PC-3 (cell line): ENCODE measurements around the gene BCL11B. TPM values are rescaled to one million over a fixed set of nuclear protein-coding genes. Genes with fewer than 3 reads are reported as not detected.

Source experiments
- ATAC-seq: fragments of 200-7000 bp; cut with Tn5 transposase; 2 replicates; pipeline ENCODE4 v1.9.1; 2020; ENCODE audit warnings: mild to moderate bottlenecking, moderate library complexity
- BruUV-seq: library from RNA; stranded (reverse); fragments of 400-500 nt; replicated peaks from 2 replicates; lab custom pipeline; 2021; lab: Mats Ljungman, UMichigan
- CTCF ChIA-PET: fragments of 300-600 bp; sonication (Branson Sonifier 250); formaldehyde crosslinking; loops from one replicate; lab custom pipeline; 2022; ENCODE audit warnings: antibody characterized with exemption; lab: Charles Lee
- POLR2A ChIA-PET: fragments of 300-600 bp; sonication (Branson Sonifier 250); formaldehyde crosslinking; loops from one replicate; lab custom pipeline; 2022; ENCODE audit warnings: antibody characterized with exemption; ENCODE audit not compliant: unreplicated experiment; lab: Charles Lee
- DNase-seq: peaks from one replicate; pipeline ENCODE4 v3.0.0-alpha.2; 2015
- H2AFZ ChIP-seq: fragments of 300-600 bp; sonication (generic); 2 replicates; pipeline ENCODE4 v1.6.0; 2016; ENCODE audit warnings: antibody characterized with exemption, low read length
- H3F3A ChIP-seq: fragments of 300-600 bp; sonication (generic); one replicate; pipeline ENCODE4 v1.6.0; 2017; ENCODE audit warnings: antibody characterized with exemption, low read length, control low read depth, mild to moderate bottlenecking; ENCODE audit not compliant: unreplicated experiment
- H3K27ac ChIP-seq: fragments of 300-600 bp; sonication (generic); 2 replicates; pipeline ENCODE4 v1.5.1; 2016; ENCODE audit warnings: mild to moderate bottlenecking, low read length
- H3K27me3 ChIP-seq: fragments of 300-600 bp; sonication (generic); 2 replicates; pipeline ENCODE4 v1.6.1; 2016; ENCODE audit warnings: low read length, mixed read lengths
- H3K36me3 ChIP-seq: fragments of 300-600 bp; sonication (generic); 2 replicates; pipeline ENCODE4 v1.6.1; 2016; ENCODE audit warnings: low read depth, mixed run types, low read length, mixed read lengths
- H3K4me1 ChIP-seq: fragments of 300-600 bp; sonication (generic); 2 replicates; pipeline ENCODE4 v1.5.1; 2016; ENCODE audit warnings: low read length; ENCODE audit not compliant: insufficient read depth
- H3K4me2 ChIP-seq: fragments of 300-600 bp; sonication (generic); 2 replicates; pipeline ENCODE4 v1.6.0; 2016; ENCODE audit warnings: low read length
- H3K4me3 ChIP-seq: fragments of 300-600 bp; sonication (generic); 2 replicates; pipeline ENCODE4 v1.5.1; 2016; ENCODE audit warnings: mild to moderate bottlenecking, low read length, mixed read lengths
- H3K79me2 ChIP-seq: fragments of 300-600 bp; sonication (generic); 2 replicates; pipeline ENCODE4 v1.6.1; 2017; ENCODE audit warnings: low read length, mixed read lengths
- H3K9ac ChIP-seq: fragments of 300-600 bp; sonication (generic); 2 replicates; pipeline ENCODE4 v1.6.0; 2016; ENCODE audit warnings: mild to moderate bottlenecking, low read length
- H3K9me2 ChIP-seq: fragments of 300-600 bp; sonication (generic); replicated peaks from 2 replicates; pipeline ENCODE4 v1.6.1; 2016; ENCODE audit warnings: mixed run types, low read length, mixed read lengths
- H3K9me3 ChIP-seq: fragments of 300-600 bp; sonication (generic); 2 replicates; pipeline ENCODE4 v1.6.1; 2016; ENCODE audit warnings: low read length, mixed read lengths
- H4K20me1 ChIP-seq: fragments of 300-600 bp; sonication (generic); 2 replicates; pipeline ENCODE4 v1.6.1; 2016; ENCODE audit warnings: low read length, mixed read lengths
- EZH2 ChIP-seq: fragments of 300-600 bp; sonication (generic); IDR thresholded peaks from one replicate; pipeline ENCODE4 v1.6.1; 2017; ENCODE audit warnings: antibody characterized with exemption, mild to moderate bottlenecking, low read length; ENCODE audit not compliant: unreplicated experiment
- EZH2phosphoT487 ChIP-seq: fragments of 300-600 bp; sonication (generic); IDR thresholded peaks from 2 replicates; pipeline ENCODE4 v1.6.1; 2018; ENCODE audit warnings: mild to moderate bottlenecking, antibody characterized with exemption, low read length, borderline replicate concordance
- intact Hi-C: fragments of 100-400 bp; cut with micrococcal nuclease; formaldehyde crosslinking; loops from 2 replicates; pipeline ENCODE4 v1.9.0; 2023
- total RNA-seq: library from RNA; depleted of rRNA; stranded (reverse); fragments of >200 nt; gene quantifications from 2 replicates; pipeline ENCODE4 v1.2.3, GENCODE V29; 2014
- TF ChIP-seq, protein P1 (sequence below): fragments of 300-600 bp; sonication (generic); conservative IDR thresholded peaks from 2 replicates; pipeline ENCODE4 v1.5.1; 2017; ENCODE audit warnings: antibody characterized with exemption, low read depth, mild to moderate bottlenecking, low read length

BCL11B gene
- total RNA-seq, 1 experiment from 2014 or later, result 0.73 TPM

DNA sequence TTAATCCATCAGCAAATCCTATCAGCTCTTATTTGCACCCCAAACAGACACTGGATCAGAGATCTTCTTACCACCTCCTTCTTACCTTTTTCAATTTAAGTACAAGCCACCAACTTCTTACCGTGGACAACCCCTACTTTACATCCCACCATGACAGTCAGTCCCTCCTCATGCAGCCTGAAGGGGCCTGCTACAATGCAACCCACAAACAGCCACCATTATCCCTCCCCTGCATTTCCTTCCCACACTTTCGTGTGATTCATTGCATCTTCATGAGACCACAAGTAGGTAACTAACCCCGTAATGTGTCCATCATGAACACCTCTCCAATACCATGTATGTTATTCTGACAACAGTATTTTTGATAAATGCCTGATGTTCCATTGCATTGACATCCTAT lies 108.6 kb downstream of the BCL11B start:
- CTCF ChIA-PET, result no interaction called here

DNA sequence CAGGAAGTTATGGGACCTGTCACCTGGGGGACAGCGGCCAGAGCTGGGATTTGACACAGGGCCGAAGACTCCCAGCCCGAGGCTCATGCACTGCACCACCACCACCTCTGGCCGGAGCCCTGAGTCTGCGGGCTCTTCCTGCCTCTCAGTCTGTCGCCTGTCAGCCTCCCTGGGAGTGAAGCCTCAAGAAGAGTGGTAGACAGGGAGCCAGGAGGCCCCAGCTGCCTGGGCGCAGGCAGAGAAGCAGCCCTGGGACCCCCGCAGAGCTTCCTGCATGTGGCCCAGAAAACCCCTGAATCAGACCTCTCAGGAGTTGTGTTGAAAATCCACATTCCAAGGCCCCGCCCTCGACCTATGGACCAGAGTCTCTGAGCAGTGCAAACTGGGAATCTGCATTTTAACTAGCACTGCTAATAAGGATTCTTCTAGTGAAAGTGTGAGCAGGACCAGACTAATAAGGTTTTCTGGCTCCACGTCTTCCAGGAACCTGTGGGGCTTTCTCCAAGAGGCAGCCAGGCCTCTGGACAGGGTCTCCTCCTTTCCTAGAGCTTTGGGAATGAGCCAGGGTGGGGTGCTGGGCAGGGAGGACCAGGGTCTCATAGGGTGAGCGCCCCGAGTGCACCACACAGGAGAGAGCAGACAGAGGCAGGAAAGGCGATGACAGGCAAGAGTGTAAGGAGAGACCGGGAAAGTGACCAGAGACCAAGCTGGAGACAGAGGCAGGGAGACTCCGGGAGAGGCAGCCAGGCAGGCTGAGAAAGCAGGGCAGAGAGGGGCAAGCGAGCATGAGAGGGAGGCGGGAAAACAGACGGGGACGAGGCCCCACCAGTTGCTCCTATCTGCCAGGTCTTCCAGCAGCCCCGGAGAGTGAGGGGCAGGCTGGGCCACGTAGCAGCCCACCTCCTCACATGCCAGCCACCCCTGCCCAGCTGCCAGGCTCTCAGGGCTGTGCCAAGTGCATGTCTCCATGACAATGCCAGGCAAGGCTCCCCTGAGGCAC lies 112.4 kb downstream of the BCL11B start:
- H3K36me3 ChIP-seq, result no peaks in the 10 kb centered on the region
- CTCF ChIA-PET, result no interaction called here
- no peaks in the 10 kb centered on the region for H3K4me1 ChIP-seq
- no TSS peak for BruUV-seq
- POLR2A ChIA-PET, result no interaction called here
- DNase-seq (no peak), ATAC-seq (no peak)
- H3K4me2 ChIP-seq, result no peak overlapping the region
- H3K79me2 ChIP-seq, result no peaks in the 10 kb centered on the region
- no peak overlapping the region for H2AFZ ChIP-seq
- H3K4me3 ChIP-seq, result no peak overlapping the region
- H3K27me3 ChIP-seq, result peaks cover 54% of the 10 kb centered on the region
- no peak overlapping the region for H3K9ac ChIP-seq
- H3F3A ChIP-seq, result no peaks in the 10 kb centered on the region
- H3K27ac ChIP-seq, result no peak overlapping the region
- TF ChIP-seq, protein P1, sequence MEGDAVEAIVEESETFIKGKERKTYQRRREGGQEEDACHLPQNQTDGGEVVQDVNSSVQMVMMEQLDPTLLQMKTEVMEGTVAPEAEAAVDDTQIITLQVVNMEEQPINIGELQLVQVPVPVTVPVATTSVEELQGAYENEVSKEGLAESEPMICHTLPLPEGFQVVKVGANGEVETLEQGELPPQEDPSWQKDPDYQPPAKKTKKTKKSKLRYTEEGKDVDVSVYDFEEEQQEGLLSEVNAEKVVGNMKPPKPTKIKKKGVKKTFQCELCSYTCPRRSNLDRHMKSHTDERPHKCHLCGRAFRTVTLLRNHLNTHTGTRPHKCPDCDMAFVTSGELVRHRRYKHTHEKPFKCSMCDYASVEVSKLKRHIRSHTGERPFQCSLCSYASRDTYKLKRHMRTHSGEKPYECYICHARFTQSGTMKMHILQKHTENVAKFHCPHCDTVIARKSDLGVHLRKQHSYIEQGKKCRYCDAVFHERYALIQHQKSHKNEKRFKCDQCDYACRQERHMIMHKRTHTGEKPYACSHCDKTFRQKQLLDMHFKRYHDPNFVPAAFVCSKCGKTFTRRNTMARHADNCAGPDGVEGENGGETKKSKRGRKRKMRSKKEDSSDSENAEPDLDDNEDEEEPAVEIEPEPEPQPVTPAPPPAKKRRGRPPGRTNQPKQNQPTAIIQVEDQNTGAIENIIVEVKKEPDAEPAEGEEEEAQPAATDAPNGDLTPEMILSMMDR, result no peak
- TF ChIP-seq EZH2phosphoT487, result no peak
- TF ChIP-seq EZH2, result no peak
- no peaks in the 10 kb centered on the region for H4K20me1 ChIP-seq
- intact Hi-C loops, result no loop called here
- H3K9me2 ChIP-seq, result no peaks in the 10 kb centered on the region
- no peaks in the 10 kb centered on the region for H3K9me3 ChIP-seq

More for the DNA sequence above, 108.6 kb downstream of the BCL11B start:
- no peak overlapping the region for H2AFZ ChIP-seq
- H3K4me3 ChIP-seq, result no peak overlapping the region
- no peaks in the 10 kb centered on the region for H4K20me1 ChIP-seq
- H3K27me3 ChIP-seq, result peaks cover 31% of the 10 kb centered on the region
- no TSS peak for BruUV-seq
- H3K36me3 ChIP-seq, result no peaks in the 10 kb centered on the region
- no peak for TF ChIP-seq EZH2
- TF ChIP-seq, protein P1, result no peak
- TF ChIP-seq EZH2phosphoT487, result no peak
- ATAC-seq (no peak), DNase-seq (no peak)
- no peaks in the 10 kb centered on the region for H3F3A ChIP-seq
- POLR2A ChIA-PET, result no interaction called here
- intact Hi-C loops, result no loop called here
- no peaks in the 10 kb centered on the region for H3K79me2 ChIP-seq
- no peak overlapping the region for H3K4me2 ChIP-seq
- no peak overlapping the region for H3K27ac ChIP-seq
- no peaks in the 10 kb centered on the region for H3K4me1 ChIP-seq
- no peak overlapping the region for H3K9ac ChIP-seq
- no peaks in the 10 kb centered on the region for H3K9me2 ChIP-seq
- H3K9me3 ChIP-seq, result no peaks in the 10 kb centered on the region
